Endothelial cell (in vitro differentiated cells): ENCODE data around the gene RPL36AL. TPM values are rescaled to one million over a fixed set of nuclear protein-coding genes. Genes with fewer than 3 reads are reported as not detected.
"Not testable (repeated sequence)": the region's sequence is repeated elsewhere in the genome, so short reads cannot be mapped to it uniquely, and the experiment has no call there.

ENCODE experiments used
- DNase-seq: peaks from one replicate; pipeline ENCODE4 v3.0.0; 2021; ENCODE audit warnings: low spot score
- H3K27ac Mint-ChIP-seq: one replicate; pipeline ENCODE4 v1.8.0; 2021; ENCODE audit warnings: mixed read lengths, inconsistent platforms; ENCODE audit not compliant: unreplicated experiment
- H3K27me3 Mint-ChIP-seq: one replicate; pipeline ENCODE4 v1.8.0; 2021; ENCODE audit warnings: mild to moderate bottlenecking, moderate library complexity, mixed read lengths, inconsistent platforms; ENCODE audit not compliant: unreplicated experiment
- H3K36me3 Mint-ChIP-seq: one replicate; pipeline ENCODE4 v1.8.0; 2021; ENCODE audit warnings: mild to moderate bottlenecking, low read depth, mixed read lengths, inconsistent platforms; ENCODE audit not compliant: unreplicated experiment
- H3K4me1 Mint-ChIP-seq: one replicate; pipeline ENCODE4 v1.8.0; 2021; ENCODE audit warnings: mild to moderate bottlenecking, mixed read lengths, inconsistent platforms; ENCODE audit not compliant: unreplicated experiment
- H3K4me3 Mint-ChIP-seq: one replicate; pipeline ENCODE4 v1.8.0; 2021; ENCODE audit warnings: mild to moderate bottlenecking, mixed read lengths, inconsistent platforms; ENCODE audit not compliant: unreplicated experiment
- H3K9me3 Mint-ChIP-seq: one replicate; pipeline ENCODE4 v1.8.0; 2021; ENCODE audit warnings: mixed read lengths, inconsistent platforms; ENCODE audit not compliant: unreplicated experiment
- CTCF ChIP-seq: fragments of 200-600 bp; sonication (generic); IDR thresholded peaks from one replicate; pipeline ENCODE4 v1.5.0; 2021; ENCODE audit warnings: antibody characterized with exemption; ENCODE audit not compliant: unreplicated experiment
- total RNA-seq: library from RNA; stranded (reverse); fragmentation: NEBNext Ultra II Directional; extraction: Animal tissue kit (Norgen Biotek cat#: 25700); gene quantifications from one replicate; pipeline ENCODE4 v1.2.1, GENCODE V29; 2021; ENCODE audit not compliant: unreplicated experiment

RPL36AL gene
- total RNA-seq, 1 donor from 2014 or later = 186 TPM

GRCh38 chr14:49589387-49589786, 31.0 kb downstream of the RPL36AL start:
- Mint-ChIP-seq H3K27ac (peak overlapping the region; percentile 39), H3K27me3 (peaks cover 23% of the 10 kb centered on the region), H3K4me1 (peaks cover 16% of the 10 kb centered on the region), H3K36me3 (peaks cover 14% of the 10 kb centered on the region), H3K4me3 (no peak overlapping the region), H3K9me3 (no peaks in the 10 kb centered on the region)
- TF ChIP-seq CTCF = no peak
- DNase-seq = no peak

DNA sequence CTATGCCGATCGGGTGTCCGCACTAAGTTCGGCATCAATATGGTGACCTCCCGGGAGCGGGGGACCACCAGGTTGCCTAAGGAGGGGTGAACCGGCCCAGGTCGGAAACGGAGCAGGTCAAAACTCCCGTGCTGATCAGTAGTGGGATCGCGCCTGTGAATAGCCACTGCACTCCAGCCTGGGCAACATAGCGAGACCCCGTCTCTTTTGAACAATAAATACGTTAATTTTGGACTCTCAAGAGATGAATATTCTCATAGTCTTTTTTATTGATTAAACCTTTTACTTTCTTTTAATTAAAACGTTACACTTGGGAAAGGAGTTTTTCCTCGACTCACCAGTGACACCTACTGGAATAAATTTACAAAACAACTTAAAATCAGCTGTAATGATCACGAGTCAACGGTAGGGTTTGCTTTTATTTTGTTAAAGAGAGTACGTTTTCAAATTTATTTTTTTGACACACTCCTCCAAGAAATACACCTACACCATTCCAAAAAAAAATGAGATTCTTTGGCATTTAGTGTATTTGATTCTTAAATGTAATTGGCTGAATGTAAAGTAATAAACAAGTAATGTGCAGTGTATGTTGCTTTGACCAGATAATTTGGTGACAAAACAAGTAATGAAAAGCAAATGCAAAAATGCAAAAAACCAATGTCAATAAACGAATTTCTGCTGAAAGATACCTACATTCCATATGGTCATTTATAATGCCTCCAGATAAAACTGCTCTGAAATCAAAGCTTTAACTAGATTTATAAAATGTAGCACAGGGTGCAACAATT, 33.6 kb downstream of the RPL36AL start:
- peak; percentile 32 for DNase-seq
- Mint-ChIP-seq H3K4me3 (peak overlapping the region; percentile 98), H3K27me3 (peaks cover 30% of the 10 kb centered on the region), H3K9me3 (no peaks in the 10 kb centered on the region), H3K4me1 (peaks cover 30% of the 10 kb centered on the region), H3K36me3 (peaks cover 33% of the 10 kb centered on the region), H3K27ac (peak overlapping the region; percentile 92)
- peak; percentile 99 for TF ChIP-seq CTCF

DNA sequence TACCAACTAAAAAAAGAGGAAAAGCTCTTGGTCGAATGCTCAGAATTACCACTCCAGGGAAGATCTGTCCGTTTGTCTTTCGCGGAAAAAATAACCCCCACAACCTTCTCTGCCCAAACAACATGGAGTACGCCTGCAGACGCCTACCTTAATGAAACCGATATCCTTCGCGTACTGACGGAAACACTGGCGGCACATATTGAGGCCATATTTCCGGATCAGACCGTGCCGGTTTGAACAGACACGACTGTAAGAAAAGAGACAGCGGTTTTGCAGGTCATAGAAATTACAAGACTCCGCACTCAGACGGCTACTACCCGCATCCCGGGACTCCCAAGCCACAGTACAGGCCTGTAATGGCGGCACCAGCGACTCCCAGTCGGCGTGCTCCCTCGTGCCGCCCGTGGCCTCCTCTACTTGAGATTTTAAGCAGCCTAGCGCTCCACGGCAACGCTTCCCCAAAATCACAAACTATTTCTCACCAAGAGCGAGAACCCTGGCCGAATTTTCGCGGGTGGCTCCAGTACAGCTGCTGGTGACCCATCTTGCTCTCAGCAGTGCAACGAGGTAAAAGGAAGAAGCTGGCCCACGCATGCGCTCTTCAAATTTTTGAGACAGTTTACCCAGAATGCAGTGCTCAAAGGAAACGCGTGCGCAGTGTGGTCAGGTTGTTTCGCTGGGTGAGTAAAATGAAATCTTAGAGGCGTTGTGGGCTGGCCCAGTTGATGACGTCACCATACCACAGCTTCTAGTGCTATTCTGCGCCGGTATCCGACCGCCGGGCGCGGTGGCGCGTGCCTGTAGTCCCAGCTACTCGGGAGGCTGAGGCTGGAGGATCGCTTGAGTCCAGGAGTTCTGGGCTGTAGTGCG, 34.4 kb downstream of the RPL36AL start, which contains the start of gene RPS29:
Gene RPS29, minus strand, starts transcription at position 578 of the 870 bp plus-strand sequence. Its CDS starts 34 bp downstream, at position 544.
- Mint-ChIP-seq H3K27ac (peak within 1 kb of the TSS; percentile 92), H3K9me3 (no peaks in the 10 kb centered on the region), H3K4me1 (peaks cover 30% of the 10 kb centered on the region), H3K27me3 (peaks cover 31% of the 10 kb centered on the region), H3K4me3 (peak within 1 kb of the TSS; percentile 98), H3K36me3 (peaks cover 39% of the 10 kb centered on the region)
- TF ChIP-seq CTCF = no peak
- DNase-seq = peak; percentile 98

DNA sequence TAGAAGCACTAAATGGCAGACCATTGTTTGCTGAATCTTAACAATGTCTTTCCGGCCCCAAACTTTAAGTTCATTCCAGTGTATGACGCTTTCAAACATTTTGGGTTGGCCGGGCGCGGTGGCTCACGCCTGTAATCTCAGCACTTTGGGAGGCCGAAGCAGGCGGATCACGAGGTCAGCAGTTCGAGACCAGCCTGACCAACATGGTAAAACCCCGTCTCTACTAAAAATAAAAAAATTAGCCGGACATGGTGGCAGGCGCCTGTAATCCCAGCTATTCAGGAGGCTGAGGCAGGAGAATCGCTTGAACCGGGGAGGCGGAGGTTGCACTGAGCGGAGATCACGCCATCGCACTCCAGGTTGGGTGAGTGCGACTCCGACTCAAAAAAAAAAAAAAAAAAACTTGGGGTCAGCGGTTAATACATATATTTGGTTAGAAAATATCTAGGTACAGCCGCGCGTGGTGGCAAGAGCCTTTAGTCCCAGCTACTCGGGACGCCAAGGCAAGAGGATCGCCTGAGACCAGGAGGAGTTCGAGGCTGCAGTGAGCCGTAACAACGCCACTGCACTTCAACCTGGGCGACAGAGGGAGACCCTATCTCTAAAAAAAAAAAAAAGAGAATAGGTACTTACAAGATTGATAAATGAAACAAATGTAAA, 35.3 kb downstream of the RPL36AL start:
- not testable (repeated sequence) for H3K9me3 Mint-ChIP-seq
- peaks cover 32% of the 10 kb centered on the region for H3K27me3 Mint-ChIP-seq
- H3K4me1 Mint-ChIP-seq = peaks cover 30% of the 10 kb centered on the region
- DNase-seq = peak; percentile 23
- H3K27ac Mint-ChIP-seq = peak overlapping the region; percentile 92
- peaks cover 39% of the 10 kb centered on the region for H3K36me3 Mint-ChIP-seq
- peak overlapping the region; percentile 98 for H3K4me3 Mint-ChIP-seq

DNA sequence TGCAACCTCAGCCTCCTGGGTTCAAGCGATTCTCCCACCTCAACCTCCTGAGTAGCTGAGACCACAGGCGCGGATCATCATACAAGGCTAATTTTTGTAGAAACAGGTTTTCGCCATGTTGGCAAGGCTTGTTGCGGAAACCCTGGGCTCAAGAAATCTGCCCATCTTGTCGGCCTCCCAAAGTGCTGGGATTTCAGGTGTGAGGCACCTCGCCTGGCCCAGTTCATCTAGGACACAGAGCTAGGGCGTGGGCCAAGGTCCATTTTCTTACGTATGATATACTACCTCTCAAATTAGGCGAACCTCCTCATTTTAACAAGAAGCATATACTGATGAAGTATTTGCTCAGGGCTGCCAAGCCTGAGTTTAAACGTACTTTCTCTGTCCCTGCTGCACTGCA, 36.4 kb downstream of the RPL36AL start:
- peaks cover 32% of the 10 kb centered on the region for H3K27me3 Mint-ChIP-seq
- TF ChIP-seq CTCF = no peak
- DNase-seq = no peak
- H3K4me3 Mint-ChIP-seq = peak overlapping the region; percentile 98
- no peaks in the 10 kb centered on the region for H3K9me3 Mint-ChIP-seq
- H3K36me3 Mint-ChIP-seq = peaks cover 39% of the 10 kb centered on the region
- H3K27ac Mint-ChIP-seq = peak overlapping the region; percentile 92
- H3K4me1 Mint-ChIP-seq = peaks cover 30% of the 10 kb centered on the region
